NCI-H748 (cell line): ENCODE results near the gene VIPAS39.

Experiments used
- DNase-seq: peaks from one replicate; lab custom pipeline; 2025; ENCODE audit not compliant: unreplicated experiment; lab: John Stamatoyannopoulos, UW

The VIPAS39 gene

GRCh38 chr14:77406718-77407117 is 50.7 kb downstream of the VIPAS39 start:
- no peak for DNase-seq

GRCh38 chr14:77406086-77406485 is 51.3 kb downstream of the VIPAS39 start:
- DNase-seq = no peak

- DNase-seq = no peak
Observed at GRCh38 chr14:77403768-77404167, 53.6 kb downstream of the VIPAS39 start.

- DNase-seq = no peak
Observed at GRCh38 chr14:77400216-77400615, 57.2 kb downstream of the VIPAS39 start.

GRCh38 chr14:77390188-77390587 is 67.2 kb downstream of the VIPAS39 start:
- no peak for DNase-seq

GRCh38 chr14:77378701-77379100 is 78.7 kb downstream of the VIPAS39 start:
- no peak for DNase-seq

- DNase-seq = no peak
Observed at GRCh38 chr14:77377502-77377844, 79.9 kb downstream of the VIPAS39 start.

GRCh38 chr14:77376771-77377501 is 80.5 kb downstream of the VIPAS39 start, which contains the start of the genes SAMD15 and TMED8:
Gene SAMD15 (plus strand): TSS chr14:77377379. CDS start chr14:77377419, 40 bp downstream.
Gene TMED8 (minus strand): TSS chr14:77377094. CDS start chr14:77377053, 41 bp downstream.
- DNase-seq = peak; percentile 88
